HCT116 (cell line): ENCODE results near the gene MUC22.

Experiments
- CTCF ChIP-seq, 3 experiments: fragments of 200-600 bp in 1 of 3; sonication (generic) in 1 of 3; IDR thresholded peaks in 2 of 3; conservative IDR thresholded peaks in 1 of 3; 2 replicates each; pipeline ENCODE4 v1.5.1; 2012 to 2017; ENCODE audit warnings: low read depth in 2 of 3, low read length in 2 of 3, antibody characterized with exemption in 1 of 3, borderline replicate concordance in 1 of 3, control low read depth in 1 of 3, mild to moderate bottlenecking in 1 of 3, mixed read lengths in 1 of 3, mixed run types in 1 of 3, moderate library complexity in 1 of 3; ENCODE audit not compliant: insufficient read depth in 1 of 3
- MAX ChIP-seq: IDR thresholded peaks from 2 replicates; pipeline ENCODE4 v1.6.1; 2012
- REST ChIP-seq: IDR thresholded peaks from 2 replicates; pipeline ENCODE4 v1.6.1; 2012; ENCODE audit warnings: low read depth

GRCh38 chr6:30985490-30985889 is 24.8 kb upstream of the MUC22 start:
- TF ChIP-seq REST: no peak
- no peak for TF ChIP-seq CTCF (IDR thresholded peaks at IDR 0.05 in 2 of 3, conservative IDR thresholded peaks at IDR 0.05 in 1 of 3; ENCODE audit: borderline replicate concordance in 1 of 3, insufficient read depth in 1 of 3, low read depth in 2 of 3, low read length in 2 of 3)
- no peak for TF ChIP-seq MAX
